ENCODE results near the gene POM121C.
A peak's percentile ranks its signal among the peaks of the same experiment; 100 is the strongest.
"Not testable (repeated sequence)": the region's sequence is repeated elsewhere in the genome, so short reads cannot be mapped to it uniquely, and the experiment has no call there.

Gene POM121C

GRCh38 chr7:75485979-75486643, at the start of gene POM121C:
TSS of gene POM121C (minus strand) at chr7:75486299. CDS start at chr7:75441496, 44,803 bp downstream.
- peak; percentile 82 to 84 for DNase-seq

- no peak for DNase-seq
Measured at GRCh38 chr7:75534727-75535307, 48.7 kb upstream of the POM121C start.

- no peak for DNase-seq
Measured at GRCh38 chr7:75533926-75534325, 47.8 kb upstream of the POM121C start.

GRCh38 chr7:75532639-75533038, 46.5 kb upstream of the POM121C start:
- no peak for DNase-seq

- DNase-seq: no peak
Measured at GRCh38 chr7:75531359-75531821, 45.3 kb upstream of the POM121C start.

- DNase-seq: not testable (repeated sequence)
Measured at GRCh38 chr7:75527224-75527722, 41.2 kb upstream of the POM121C start.

GRCh38 chr7:75521727-75522126, 35.6 kb upstream of the POM121C start:
- not testable (repeated sequence) for DNase-seq

GRCh38 chr7:75518842-75519241, 32.7 kb upstream of the POM121C start:
- DNase-seq: not testable (repeated sequence)

GRCh38 chr7:75509033-75509432, 22.9 kb upstream of the POM121C start:
- DNase-seq: not testable (repeated sequence)

- DNase-seq: not testable (repeated sequence)
Measured at GRCh38 chr7:75492020-75492419, 5.9 kb upstream of the POM121C start, which contains the start of gene SPDYE5. TSS of gene SPDYE5 (plus strand) at chr7:75492320. CDS start at chr7:75494048, 1,728 bp downstream.

GRCh38 chr7:75485355-75485978, 632 bp downstream of the POM121C start:
- DNase-seq: not testable (repeated sequence)

GRCh38 chr7:75480313-75480712, 5.8 kb downstream of the POM121C start:
- not testable (repeated sequence) for DNase-seq

- not testable (repeated sequence) for DNase-seq
Measured at GRCh38 chr7:75477457-75477856, 8.6 kb downstream of the POM121C start.

- DNase-seq: not testable (repeated sequence)
Measured at GRCh38 chr7:75470166-75470565, 15.9 kb downstream of the POM121C start.

- not testable (repeated sequence) for DNase-seq
Measured at GRCh38 chr7:75460541-75460940, 25.6 kb downstream of the POM121C start.

- not testable (repeated sequence) for DNase-seq
Measured at GRCh38 chr7:75458034-75458433, 28.1 kb downstream of the POM121C start.

GRCh38 chr7:75456403-75456802, 29.7 kb downstream of the POM121C start:
- not testable (repeated sequence) for DNase-seq

GRCh38 chr7:75452494-75452955, 33.6 kb downstream of the POM121C start:
- not testable (repeated sequence) for DNase-seq

GRCh38 chr7:75449946-75450345, 36.2 kb downstream of the POM121C start:
- not testable (repeated sequence) for DNase-seq

- peak in 1 of 2 experiments; percentile 8 for DNase-seq
Measured at GRCh38 chr7:75442465-75443111, 43.5 kb downstream of the POM121C start.

GRCh38 chr7:75442101-75442464, 44.0 kb downstream of the POM121C start:
- DNase-seq: not testable (repeated sequence)

- not testable (repeated sequence) for DNase-seq
Measured at GRCh38 chr7:75439000-75439399, 47.1 kb downstream of the POM121C start.

- not testable (repeated sequence) for DNase-seq
Measured at GRCh38 chr7:75423481-75423880, 62.6 kb downstream of the POM121C start.

Data from activated CD4-positive, alpha-beta T cell treated with anti-CD3 and anti-CD28 coated beads, Interleukin-2, amount 50 U/mL, for 4 hours (primary cell).